Osteoblast (primary cell): ENCODE results near the gene FRAS1. TPM values are rescaled to one million over a fixed set of nuclear protein-coding genes. Genes with fewer than 3 reads are reported as not detected.
"Not testable (repeated sequence)": the region's sequence is repeated elsewhere in the genome, so short reads cannot be mapped to it uniquely, and the experiment has no call there.

Source experiments
- DNase-seq: peaks from one replicate; pipeline ENCODE4 v3.0.0; 2011; ENCODE audit warnings: low spot score, mixed read lengths; ENCODE audit not compliant: insufficient read length; ENCODE audit errors: missing footprints
- H2AFZ ChIP-seq: 2 replicates; pipeline ENCODE4 v1.6.0; 2011; ENCODE audit warnings: mild to moderate bottlenecking, low read length
- H3K27ac ChIP-seq: 2 replicates; pipeline ENCODE4 v1.5.1; 2011; ENCODE audit warnings: mild to moderate bottlenecking, low read depth, low read length, moderate library complexity
- H3K27me3 ChIP-seq: 2 replicates; pipeline ENCODE4 v1.6.0; 2012; ENCODE audit warnings: mild to moderate bottlenecking, control low read depth, inconsistent platforms, low read length, moderate library complexity; ENCODE audit not compliant: insufficient read depth
- H3K36me3 ChIP-seq: 2 replicates; pipeline ENCODE4 v1.5.1; 2011; ENCODE audit warnings: mild to moderate bottlenecking, low read length, control low read depth, moderate library complexity; ENCODE audit not compliant: insufficient read depth
- H3K4me1 ChIP-seq: 2 replicates; pipeline ENCODE4 v1.5.1; 2011; ENCODE audit warnings: mild to moderate bottlenecking, low read length, control low read depth, moderate library complexity; ENCODE audit not compliant: insufficient read depth
- H3K4me2 ChIP-seq: 2 replicates; pipeline ENCODE4 v1.6.0; 2011; ENCODE audit warnings: mild to moderate bottlenecking, low read length; ENCODE audit not compliant: insufficient read depth
- H3K4me3 ChIP-seq: fragments of 200-600 bp; sonication (generic); 3 replicates; pipeline ENCODE4 v1.5.1; 2012; ENCODE audit warnings: mild to moderate bottlenecking, low read length, inconsistent platforms; ENCODE audit not compliant: insufficient read depth
- H3K79me2 ChIP-seq: 2 replicates; pipeline ENCODE4 v1.6.0; 2012; ENCODE audit warnings: mild to moderate bottlenecking, low read length, control low read depth, inconsistent platforms; ENCODE audit not compliant: insufficient read depth
- H3K9me3 ChIP-seq: 2 replicates; pipeline ENCODE4 v1.5.1; 2011; ENCODE audit warnings: low read depth, low read length, control low read depth
- H4K20me1 ChIP-seq: 2 replicates; pipeline ENCODE4 v1.6.0; 2012; ENCODE audit warnings: mild to moderate bottlenecking, low read length, control low read depth; ENCODE audit not compliant: insufficient read depth
- total RNA-seq: library from RNA; depleted of rRNA; stranded (reverse); fragments of >200 nt; gene quantifications from 2 replicates; pipeline ENCODE4 v1.2.3, GENCODE V29; 2012
- TF ChIP-seq, protein P1 (sequence below): IDR thresholded peaks from 2 replicates; pipeline ENCODE4 v1.5.1; 2011; ENCODE audit warnings: mild to moderate bottlenecking, low read depth, low read length, moderate library complexity; ENCODE audit errors: extremely low read depth

Gene FRAS1
- total RNA-seq, 1 donor: 5.1 TPM

DNA sequence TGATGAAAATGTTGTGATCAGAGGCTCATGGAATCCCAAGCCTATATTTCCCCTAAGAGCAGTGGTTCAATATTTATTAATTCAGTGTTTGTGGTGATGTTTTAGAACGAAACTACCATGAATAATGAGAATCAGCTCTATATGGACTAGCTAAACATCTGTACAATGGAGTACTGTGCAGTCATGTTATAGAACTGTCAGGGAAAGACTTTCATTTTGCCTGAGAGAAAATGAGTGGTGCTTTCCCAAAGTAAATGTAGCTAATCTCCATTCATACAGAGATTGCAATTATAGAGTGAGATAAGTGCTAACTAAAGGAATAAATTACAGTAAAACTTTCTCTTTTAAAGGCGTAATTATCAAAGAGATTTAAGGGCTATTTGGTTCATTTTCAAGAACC, 147.1 kb downstream of the FRAS1 start:
- no peak for DNase-seq
- Histone ChIP-seq H3K4me2 (no peak overlapping the region), H2AFZ (no peak overlapping the region), H4K20me1 (no peaks in the 10 kb centered on the region), H3K36me3 (no peaks in the 10 kb centered on the region), H3K4me1 (no peaks in the 10 kb centered on the region), H3K27ac (no peak overlapping the region), H3K79me2 (no peaks in the 10 kb centered on the region), H3K4me3 (no peak overlapping the region), H3K9me3 (no peaks in the 10 kb centered on the region), H3K27me3 (no peaks in the 10 kb centered on the region)
- TF ChIP-seq, protein P1, sequence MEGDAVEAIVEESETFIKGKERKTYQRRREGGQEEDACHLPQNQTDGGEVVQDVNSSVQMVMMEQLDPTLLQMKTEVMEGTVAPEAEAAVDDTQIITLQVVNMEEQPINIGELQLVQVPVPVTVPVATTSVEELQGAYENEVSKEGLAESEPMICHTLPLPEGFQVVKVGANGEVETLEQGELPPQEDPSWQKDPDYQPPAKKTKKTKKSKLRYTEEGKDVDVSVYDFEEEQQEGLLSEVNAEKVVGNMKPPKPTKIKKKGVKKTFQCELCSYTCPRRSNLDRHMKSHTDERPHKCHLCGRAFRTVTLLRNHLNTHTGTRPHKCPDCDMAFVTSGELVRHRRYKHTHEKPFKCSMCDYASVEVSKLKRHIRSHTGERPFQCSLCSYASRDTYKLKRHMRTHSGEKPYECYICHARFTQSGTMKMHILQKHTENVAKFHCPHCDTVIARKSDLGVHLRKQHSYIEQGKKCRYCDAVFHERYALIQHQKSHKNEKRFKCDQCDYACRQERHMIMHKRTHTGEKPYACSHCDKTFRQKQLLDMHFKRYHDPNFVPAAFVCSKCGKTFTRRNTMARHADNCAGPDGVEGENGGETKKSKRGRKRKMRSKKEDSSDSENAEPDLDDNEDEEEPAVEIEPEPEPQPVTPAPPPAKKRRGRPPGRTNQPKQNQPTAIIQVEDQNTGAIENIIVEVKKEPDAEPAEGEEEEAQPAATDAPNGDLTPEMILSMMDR: no peak

DNA sequence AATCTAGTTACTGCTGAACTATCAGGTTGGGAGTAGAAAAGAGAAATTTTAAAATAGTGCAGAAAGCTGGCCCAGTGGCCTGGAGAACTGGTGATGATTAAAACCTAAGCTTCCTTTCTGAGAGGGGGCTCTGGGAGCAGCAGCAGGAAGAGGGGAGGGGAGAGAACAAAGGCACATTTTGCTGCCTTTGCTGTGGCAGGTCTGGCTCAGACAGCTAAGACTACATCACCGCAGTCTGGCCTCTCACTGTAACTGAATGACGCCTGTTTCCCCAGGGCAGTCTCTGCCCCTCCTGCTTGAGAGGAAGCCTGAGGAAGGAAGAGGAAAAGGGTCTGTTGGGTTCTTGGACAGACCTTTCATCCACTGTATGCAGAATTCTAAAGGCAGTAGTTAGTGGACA, 148.5 kb downstream of the FRAS1 start:
- Histone ChIP-seq H3K4me2 (no peak overlapping the region), H3K27me3 (no peaks in the 10 kb centered on the region), H3K79me2 (no peaks in the 10 kb centered on the region), H3K36me3 (no peaks in the 10 kb centered on the region), H3K4me1 (no peaks in the 10 kb centered on the region), H3K4me3 (no peak overlapping the region), H3K9me3 (no peaks in the 10 kb centered on the region), H3K27ac (no peak overlapping the region), H4K20me1 (no peaks in the 10 kb centered on the region), H2AFZ (no peak overlapping the region)
- DNase-seq: no peak
- TF ChIP-seq, protein P1: no peak

DNA sequence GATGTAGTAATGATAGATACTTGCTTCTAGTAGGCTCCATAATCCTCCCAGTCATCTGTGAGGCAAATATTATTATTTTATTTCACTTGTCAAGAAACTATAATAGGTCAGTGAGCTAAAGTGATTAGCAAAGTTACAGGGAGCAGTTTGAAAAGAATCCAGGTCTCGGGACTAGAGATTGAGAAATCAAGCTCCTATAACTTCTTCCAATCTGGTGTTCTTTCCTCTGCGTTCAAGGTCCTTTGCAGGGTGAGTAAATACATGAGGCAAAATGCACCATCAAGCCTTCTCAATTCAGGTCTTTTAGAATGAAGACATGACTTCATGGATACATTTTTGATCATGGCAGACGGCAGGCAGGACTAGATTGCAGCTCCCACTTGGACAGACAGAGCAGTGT, 150.4 kb downstream of the FRAS1 start:
- Histone ChIP-seq H3K4me3 (no peak overlapping the region), H3K4me2 (no peak overlapping the region), H3K36me3 (no peaks in the 10 kb centered on the region), H3K79me2 (no peaks in the 10 kb centered on the region), H4K20me1 (no peaks in the 10 kb centered on the region), H3K27ac (no peak overlapping the region), H2AFZ (no peak overlapping the region), H3K4me1 (no peaks in the 10 kb centered on the region), H3K27me3 (no peaks in the 10 kb centered on the region), H3K9me3 (no peaks in the 10 kb centered on the region)
- TF ChIP-seq, protein P1: no peak
- DNase-seq: no peak

DNA sequence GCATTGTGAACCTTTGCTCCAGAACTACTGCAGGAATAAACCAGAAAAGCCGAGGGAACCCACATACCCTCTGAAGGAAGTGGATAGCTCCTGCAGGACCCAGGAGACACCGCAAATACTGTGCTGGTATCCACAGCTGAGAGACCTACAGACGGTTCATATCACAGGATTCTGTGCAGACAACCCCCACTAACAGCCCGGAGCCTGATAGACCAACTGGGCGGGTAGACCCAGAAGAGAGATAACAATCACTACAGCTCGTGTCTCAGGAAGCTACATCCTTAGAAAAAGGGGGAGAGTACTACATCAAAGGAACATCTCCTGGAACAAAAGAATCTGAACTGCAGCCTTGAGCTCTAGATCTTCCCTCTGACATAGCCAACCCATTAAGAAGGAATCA, 150.8 kb downstream of the FRAS1 start:
- H3K27me3 ChIP-seq: no peaks in the 10 kb centered on the region
- H3K9me3 ChIP-seq: no peaks in the 10 kb centered on the region
- no peaks in the 10 kb centered on the region for H3K36me3 ChIP-seq
- H3K4me1 ChIP-seq: no peaks in the 10 kb centered on the region
- H2AFZ ChIP-seq: no peak overlapping the region
- H3K4me3 ChIP-seq: no peak overlapping the region
- H3K4me2 ChIP-seq: no peak overlapping the region
- H4K20me1 ChIP-seq: no peaks in the 10 kb centered on the region
- no peaks in the 10 kb centered on the region for H3K79me2 ChIP-seq
- H3K27ac ChIP-seq: no peak overlapping the region
- DNase-seq: no peak
- TF ChIP-seq, protein P1: no peak

DNA sequence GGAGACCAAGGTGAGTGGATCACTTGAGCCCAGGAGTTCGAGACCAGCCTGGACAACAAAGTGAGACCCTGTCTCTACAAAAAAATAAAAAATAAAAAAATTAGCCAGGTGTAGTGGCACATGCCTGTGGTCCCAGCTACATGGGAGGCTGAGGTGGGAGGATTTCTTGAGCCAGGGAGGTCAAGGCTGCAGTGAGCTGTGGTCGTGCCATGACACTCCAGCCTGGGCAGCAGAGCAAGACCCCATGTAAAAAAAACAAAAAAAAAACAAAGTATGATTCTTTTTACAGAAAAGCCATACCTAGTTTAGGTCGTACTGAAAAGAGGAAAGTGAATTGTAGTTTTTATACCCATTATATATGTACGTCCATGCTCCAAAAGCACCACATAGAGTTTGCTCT, 151.8 kb downstream of the FRAS1 start:
- H3K9me3 ChIP-seq, H3K79me2 ChIP-seq, DNase-seq, H3K27ac ChIP-seq, H3K4me2 ChIP-seq, H2AFZ ChIP-seq, H3K36me3 ChIP-seq, H4K20me1 ChIP-seq, H3K27me3 ChIP-seq, H3K4me1 ChIP-seq, H3K4me3 ChIP-seq: not testable (repeated sequence)
